HCT116 (cell line): ENCODE results near the gene PRR12.

Experiments
- CEBPB ChIP-seq: IDR thresholded peaks from 2 replicates; pipeline ENCODE4 v1.6.1; 2012; ENCODE audit warnings: low read depth
- CTCF ChIP-seq, 3 experiments: fragments of 200-600 bp in 1 of 3; sonication (generic) in 1 of 3; IDR thresholded peaks in 2 of 3; conservative IDR thresholded peaks in 1 of 3; 2 replicates each; pipeline ENCODE4 v1.5.1; 2012 to 2017; ENCODE audit warnings: low read depth in 2 of 3, low read length in 2 of 3, antibody characterized with exemption in 1 of 3, borderline replicate concordance in 1 of 3, control low read depth in 1 of 3, mild to moderate bottlenecking in 1 of 3, mixed read lengths in 1 of 3, mixed run types in 1 of 3, moderate library complexity in 1 of 3; ENCODE audit not compliant: insufficient read depth in 1 of 3
- EZH2 ChIP-seq: fragments of 200-600 bp; sonication (generic); IDR thresholded peaks from 2 replicates; pipeline ENCODE4 v1.6.1; 2017; ENCODE audit warnings: antibody characterized with exemption, mixed run types
- MAX ChIP-seq: IDR thresholded peaks from 2 replicates; pipeline ENCODE4 v1.6.1; 2012
- POLR2A ChIP-seq: IDR thresholded peaks from 2 replicates; pipeline ENCODE4 v1.7.0; 2011; ENCODE audit warnings: borderline replicate concordance; ENCODE audit not compliant: insufficient read depth, insufficient read length; ENCODE audit errors: extremely low read depth
- POLR2AphosphoS5 ChIP-seq: IDR thresholded peaks from 2 replicates; pipeline ENCODE4 v1.6.1; 2011; ENCODE audit warnings: mild to moderate bottlenecking, low read depth, low read length, moderate library complexity
- SP1 ChIP-seq: IDR thresholded peaks from 2 replicates; pipeline ENCODE4 v1.6.1; 2012; ENCODE audit warnings: low read depth
- YY1 ChIP-seq: IDR thresholded peaks from 2 replicates; pipeline ENCODE4 v1.6.1; 2011; ENCODE audit warnings: low read length, low read depth, moderate library complexity, mild to moderate bottlenecking; ENCODE audit not compliant: insufficient replicate concordance; ENCODE audit errors: extremely low read depth
- ZBTB33 ChIP-seq: IDR thresholded peaks from 2 replicates; pipeline ENCODE4 v1.6.1; 2011; ENCODE audit warnings: mild to moderate bottlenecking, low read length, moderate library complexity; ENCODE audit not compliant: insufficient replicate concordance; ENCODE audit errors: extremely low read depth

DNA sequence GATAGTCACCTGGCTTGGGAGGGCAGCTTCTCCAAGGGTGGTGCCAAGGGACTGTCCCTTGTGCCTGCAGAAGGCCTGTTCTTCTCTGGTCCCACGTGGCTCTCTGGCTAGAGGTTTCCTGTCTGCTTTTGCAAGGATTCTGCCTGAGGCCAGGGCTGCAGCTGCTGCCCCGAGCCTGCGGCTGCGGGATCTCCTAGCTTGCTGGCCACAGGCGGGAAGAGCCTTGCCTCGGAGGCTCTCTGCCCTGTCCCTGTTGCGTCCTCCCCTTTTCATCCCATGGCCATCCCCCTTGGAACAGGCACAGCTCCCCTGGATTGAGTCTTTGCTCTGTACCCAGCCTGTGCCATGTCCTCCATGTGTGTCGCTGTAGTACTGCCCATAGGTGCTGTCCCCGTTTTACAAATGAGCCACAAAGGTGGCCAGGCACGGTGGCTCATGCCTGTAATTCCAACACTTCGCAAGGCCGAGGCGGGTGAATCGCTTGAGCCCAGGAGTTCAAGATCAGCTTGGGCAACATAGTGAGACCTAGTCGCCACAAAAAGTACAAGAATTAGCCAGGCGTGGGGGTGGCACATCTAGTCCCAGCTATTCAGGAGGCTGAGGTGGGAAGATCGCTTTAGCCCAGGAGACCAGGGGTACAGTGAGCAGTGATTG lies 65.6 kb downstream of the PRR12 start:
- no peak for TF ChIP-seq CEBPB
- no peak for TF ChIP-seq CTCF (IDR thresholded peaks at IDR 0.05 in 2 of 3, conservative IDR thresholded peaks at IDR 0.05 in 1 of 3; ENCODE audit: borderline replicate concordance in 1 of 3, insufficient read depth in 1 of 3, low read depth in 2 of 3, low read length in 2 of 3)
- TF ChIP-seq YY1, result no peak
- TF ChIP-seq MAX, result no peak
- TF ChIP-seq POLR2A, result no peak
- TF ChIP-seq POLR2AphosphoS5, result no peak
- no peak for TF ChIP-seq ZBTB33
- TF ChIP-seq EZH2, result no peak
- no peak for TF ChIP-seq SP1
